CD8-positive, alpha-beta memory T cell (primary cell): ENCODE results near the gene HNRNPA2B1. TPM values are rescaled to one million over a fixed set of nuclear protein-coding genes. Genes with fewer than 3 reads are reported as not detected.

Source experiments
- CTCF ChIA-PET: fragments of 350-600 bp; sonication (Branson Sonifier 250); formaldehyde crosslinking; loops from one replicate; lab custom pipeline; 2021; ENCODE audit warnings: antibody characterized with exemption; lab: Charles Lee
- POLR2A ChIA-PET: fragments of 350-600 bp; sonication (Branson Sonifier 250); formaldehyde crosslinking; loops from one replicate; lab custom pipeline; 2021; ENCODE audit warnings: antibody characterized with exemption; lab: Charles Lee
- DNase-seq, 5 donors: peaks; one replicate each; pipeline versions ENCODE4 v3.0.0 to v3.0.0-alpha.2; 2020 to 2022; ENCODE audit warnings: mixed read lengths in 1 of 5
- H3K27ac ChIP-seq: one replicate; pipeline ENCODE4 v1.7.0; 2013; ENCODE audit warnings: low read depth, mild to moderate bottlenecking, low read length, moderate library complexity
- H3K27me3 ChIP-seq: 2 replicates; pipeline ENCODE4 v1.7.0; 2013; ENCODE audit warnings: low read length, mild to moderate bottlenecking; ENCODE audit not compliant: insufficient read depth, poor library complexity, severe bottlenecking
- H3K36me3 ChIP-seq: 2 replicates; pipeline ENCODE4 v1.7.0; 2013; ENCODE audit warnings: mild to moderate bottlenecking, low read length, moderate library complexity; ENCODE audit not compliant: insufficient read depth
- H3K4me1 ChIP-seq: 2 replicates; pipeline ENCODE4 v1.7.0; 2013; ENCODE audit warnings: mild to moderate bottlenecking, low read length, moderate library complexity; ENCODE audit not compliant: insufficient read depth
- H3K4me3 ChIP-seq: 2 replicates; pipeline ENCODE4 v1.7.0; 2013; ENCODE audit warnings: mild to moderate bottlenecking, low read length
- H3K9me3 ChIP-seq: 2 replicates; pipeline ENCODE4 v1.7.0; 2013; ENCODE audit warnings: mild to moderate bottlenecking, low read length
- H3K27ac Mint-ChIP-seq, 8 donors: one replicate each; pipeline ENCODE4 v1.8.0; 2020 to 2021; ENCODE audit warnings: mixed read lengths in 8 of 8, mild to moderate bottlenecking in 6 of 8, inconsistent platforms in 3 of 8, moderate library complexity in 3 of 8
- H3K27me3 Mint-ChIP-seq, 2 donors: one replicate each; pipeline ENCODE4 v1.8.0; 2020 to 2021; ENCODE audit warnings: mixed read lengths in 2 of 2, mild to moderate bottlenecking in 1 of 2, moderate library complexity in 1 of 2
- H3K36me3 Mint-ChIP-seq, 3 donors: one replicate each; pipeline ENCODE4 v1.8.0; 2020 to 2021; ENCODE audit warnings: mixed read lengths in 3 of 3, inconsistent platforms in 1 of 3, mild to moderate bottlenecking in 1 of 3
- H3K4me1 Mint-ChIP-seq, 3 donors: one replicate each; pipeline ENCODE4 v1.8.0; 2020 to 2021; ENCODE audit warnings: mixed read lengths in 3 of 3, inconsistent platforms in 1 of 3, mild to moderate bottlenecking in 1 of 3
- H3K4me3 Mint-ChIP-seq, 7 donors: one replicate each; pipeline ENCODE4 v1.8.0; 2020 to 2021; ENCODE audit warnings: mixed read lengths in 7 of 7, mild to moderate bottlenecking in 6 of 7, moderate library complexity in 4 of 7, inconsistent platforms in 2 of 7
- H3K9me3 Mint-ChIP-seq, 5 donors: one replicate each; pipeline ENCODE4 v1.8.0; 2020 to 2022; ENCODE audit warnings: mixed read lengths in 5 of 5, mild to moderate bottlenecking in 3 of 5, moderate library complexity in 2 of 5, inconsistent platforms in 1 of 5
- polyA plus RNA-seq: library from polyadenylated mRNA; unstranded; fragments of 300-500 nt; fragmentation: Illumina TruSeq; gene quantifications from one replicate; pipeline ENCODE4 v1.2.3, GENCODE V29; 2021
- total RNA-seq, 2 experiments: library from RNA; stranded (reverse); gene quantifications; one replicate each; pipeline ENCODE4 v1.2.3, GENCODE V29; 2021

HNRNPA2B1 gene
- total and polyA plus RNA-seq, 3 experiments from 2014 or later = 742 to 966 (median 950) TPM

DNA sequence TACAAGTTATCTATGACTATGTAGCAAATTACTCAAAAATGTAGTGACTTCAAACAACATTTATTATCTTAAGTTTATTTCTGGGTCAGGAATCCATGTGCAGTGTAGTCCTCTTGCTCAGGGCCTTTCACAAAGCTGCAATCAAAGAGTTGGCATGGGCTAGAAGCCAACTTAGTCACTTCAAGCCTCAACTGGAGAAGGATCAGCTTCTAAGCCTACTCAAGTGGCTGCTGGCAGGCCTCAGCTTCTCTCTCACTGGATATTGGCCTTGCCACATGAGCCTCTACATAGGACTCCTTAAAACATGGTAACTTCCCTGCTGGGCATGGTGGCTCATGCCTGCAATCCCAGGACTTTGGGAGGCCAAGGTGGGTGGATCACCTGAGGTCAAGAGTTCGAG is 53.5 kb downstream of the HNRNPA2B1 start:
- H3K4me3 ChIP-seq = no peak overlapping the region
- no peaks in the 10 kb centered on the region for H3K27me3 ChIP-seq
- Mint-ChIP-seq H3K27ac (no peak overlapping the region), H3K4me1 (peaks cover 12 to 16% (median 16%) of the 10 kb centered on the region in 3 donors), H3K9me3 (peaks cover 0 to 2% (median 0%) of the 10 kb centered on the region in 5 donors), H3K27me3 (peaks cover 4 to 9% of the 10 kb centered on the region in 2 donors), H3K36me3 (peaks cover 0 to 4% (median 0%) of the 10 kb centered on the region in 3 donors), H3K4me3 (no peak overlapping the region)
- ChIA-PET CTCF (no interaction called here), POLR2A (no interaction called here)
- no peaks in the 10 kb centered on the region for H3K36me3 ChIP-seq
- peaks cover 10% of the 10 kb centered on the region for H3K4me1 ChIP-seq
- no peak overlapping the region for H3K27ac ChIP-seq
- H3K9me3 ChIP-seq = no peaks in the 10 kb centered on the region
- no peak for DNase-seq

DNA sequence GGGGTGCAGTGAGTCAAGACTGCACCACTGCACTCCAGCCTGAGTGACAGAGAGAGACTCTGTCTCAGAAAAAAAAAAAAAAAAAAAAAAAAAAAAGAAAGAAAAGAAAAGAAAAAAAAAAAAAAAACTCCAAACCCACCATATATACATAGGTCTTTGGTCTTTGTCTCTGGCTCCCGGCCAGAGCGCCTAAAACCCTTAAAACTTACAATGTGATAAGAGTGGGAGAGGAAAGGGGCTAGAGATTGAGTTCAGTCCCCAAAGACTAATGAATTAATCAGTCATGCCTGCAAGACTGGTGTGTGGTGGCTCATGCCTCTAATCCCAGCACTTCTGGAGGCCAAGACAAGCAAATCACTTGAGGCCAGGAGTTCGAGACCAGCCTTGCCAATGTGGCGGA is 55.3 kb downstream of the HNRNPA2B1 start:
- H3K4me3 ChIP-seq = no peak overlapping the region
- H3K4me1 Mint-ChIP-seq = no peaks in the 10 kb centered on the region
- peaks cover 4 to 9% of the 10 kb centered on the region in 2 donors for H3K27me3 Mint-ChIP-seq
- no peak overlapping the region for H3K27ac ChIP-seq
- CTCF ChIA-PET = no interaction called here
- H3K9me3 ChIP-seq = no peaks in the 10 kb centered on the region
- POLR2A ChIA-PET = no interaction called here
- no peaks in the 10 kb centered on the region for H3K36me3 Mint-ChIP-seq
- DNase-seq = no peak
- H3K4me3 Mint-ChIP-seq = no peak overlapping the region
- H3K36me3 ChIP-seq = no peaks in the 10 kb centered on the region
- H3K27ac Mint-ChIP-seq = peak overlapping the region in 1 of 8 donors; percentile 33
- H3K9me3 Mint-ChIP-seq = peaks cover 0 to 2% (median 0%) of the 10 kb centered on the region in 5 donors
- no peaks in the 10 kb centered on the region for H3K27me3 ChIP-seq
- no peaks in the 10 kb centered on the region for H3K4me1 ChIP-seq

DNA sequence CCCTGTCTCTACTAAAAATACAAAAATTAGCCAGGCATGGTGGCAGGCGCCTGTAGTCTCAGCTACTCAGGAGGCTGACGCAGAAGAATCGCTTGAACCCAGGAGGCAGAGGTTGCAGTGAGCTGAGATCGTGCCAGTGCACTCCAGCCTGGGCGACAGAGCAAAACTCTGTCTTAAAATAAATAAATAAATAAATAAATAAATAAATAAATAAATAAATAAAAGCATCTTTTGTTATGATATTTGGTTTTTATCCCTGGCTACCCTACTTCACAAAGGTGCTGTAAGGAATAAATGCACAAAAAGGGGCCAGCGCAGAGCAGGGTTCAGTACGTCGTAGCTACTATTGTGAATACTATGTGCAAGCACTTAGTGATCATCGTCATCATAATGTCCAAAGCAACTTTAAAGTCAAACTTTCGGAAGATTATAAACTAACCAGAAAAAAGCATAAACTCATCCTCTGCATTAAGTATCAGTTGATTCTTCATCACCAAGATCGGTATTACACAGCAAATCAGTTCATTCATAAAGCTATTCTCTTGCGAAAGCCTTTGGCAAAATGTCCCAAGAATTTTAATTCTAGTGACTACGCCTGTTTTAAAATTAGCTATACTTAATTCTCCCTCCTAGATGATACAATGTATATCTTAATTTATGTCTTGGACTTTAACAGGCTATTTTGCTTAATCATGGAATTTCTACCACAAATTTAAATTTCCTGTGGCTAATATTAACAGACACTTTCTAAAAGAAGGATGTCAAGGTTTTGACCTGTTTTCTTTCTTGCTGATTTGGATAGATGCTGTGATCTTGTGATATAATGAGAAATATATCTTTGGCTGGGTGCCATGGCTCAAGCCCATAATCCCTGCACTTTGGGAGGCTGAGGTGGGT is 56.1 kb downstream of the HNRNPA2B1 start:
- Histone ChIP-seq H3K27me3 (no peaks in the 10 kb centered on the region), H3K4me3 (no peak overlapping the region), H3K27ac (no peak overlapping the region), H3K9me3 (no peaks in the 10 kb centered on the region), H3K4me1 (no peaks in the 10 kb centered on the region), H3K36me3 (no peaks in the 10 kb centered on the region)
- no peaks in the 10 kb centered on the region for H3K36me3 Mint-ChIP-seq
- H3K9me3 Mint-ChIP-seq = peaks cover 0 to 2% (median 0%) of the 10 kb centered on the region in 5 donors
- peak overlapping the region in 2 of 8 donors; percentile 33 to 49 for H3K27ac Mint-ChIP-seq
- ChIA-PET CTCF (interaction anchor here (1.5 kb wide), 1 partner anchor 11 kb away, joined by 5 read pairs; no protein-coding TSS in a partner anchor), POLR2A (no interaction called here)
- no peak for DNase-seq
- no peaks in the 10 kb centered on the region for H3K4me1 Mint-ChIP-seq
- H3K4me3 Mint-ChIP-seq = no peak overlapping the region
- peaks cover 4 to 9% of the 10 kb centered on the region in 2 donors for H3K27me3 Mint-ChIP-seq

DNA sequence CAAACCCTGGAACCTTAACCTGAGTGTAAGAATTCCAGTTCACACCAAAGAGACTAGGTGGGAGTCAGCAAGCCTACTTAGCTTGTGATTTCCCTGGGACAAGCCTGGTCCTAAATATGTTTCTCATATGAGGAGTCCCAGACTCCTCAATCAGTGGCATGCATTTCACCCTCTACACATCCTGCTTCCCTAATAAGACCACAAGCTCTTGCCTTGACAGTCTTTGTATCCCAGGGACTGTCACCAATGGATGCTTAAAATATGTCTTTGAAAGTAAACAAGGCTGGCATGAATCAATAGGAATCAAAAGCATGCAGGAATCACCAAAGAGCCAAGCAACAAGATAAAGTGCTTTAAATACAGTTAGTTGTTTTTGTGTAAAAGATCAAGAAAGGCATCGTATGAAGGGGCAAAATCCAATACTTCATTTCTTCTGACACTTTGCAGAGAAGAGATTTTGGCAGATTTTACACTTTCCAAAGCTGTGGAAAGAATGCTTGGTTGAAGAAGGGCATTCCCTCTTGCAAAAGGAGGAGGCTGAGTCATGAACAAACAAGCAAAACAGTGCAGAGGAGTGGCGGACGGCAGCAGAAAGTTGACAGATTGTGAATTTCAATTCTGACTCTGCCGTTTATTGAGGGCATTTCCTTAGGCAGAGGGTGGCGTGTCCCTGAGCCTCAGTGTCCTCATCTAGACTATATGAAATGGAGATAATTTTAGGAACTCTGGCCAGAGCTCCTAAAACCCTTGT is 57.1 kb downstream of the HNRNPA2B1 start:
- CTCF ChIA-PET = interaction anchor here (1.5 kb wide), 1 partner anchor 12 kb away, joined by 5 read pairs; no protein-coding TSS in a partner anchor
- Mint-ChIP-seq H3K27me3 (peaks cover 4 to 9% of the 10 kb centered on the region in 2 donors), H3K4me3 (no peak overlapping the region)

GRCh38 chr7:26141077-26141476 is 59.5 kb downstream of the HNRNPA2B1 start:
- ChIA-PET POLR2A (no interaction called here), CTCF (no interaction called here)
- no peaks in the 10 kb centered on the region for H3K27me3 ChIP-seq
- no peaks in the 10 kb centered on the region for H3K9me3 Mint-ChIP-seq
- H3K27ac Mint-ChIP-seq = no peak overlapping the region
- H3K36me3 ChIP-seq = no peaks in the 10 kb centered on the region
- no peaks in the 10 kb centered on the region for H3K36me3 Mint-ChIP-seq
- peaks cover 4 to 9% of the 10 kb centered on the region in 2 donors for H3K27me3 Mint-ChIP-seq
- no peaks in the 10 kb centered on the region for H3K4me1 Mint-ChIP-seq
- no peak for DNase-seq
- no peak overlapping the region for H3K27ac ChIP-seq
- H3K4me3 Mint-ChIP-seq = no peak overlapping the region
- H3K4me1 ChIP-seq = no peaks in the 10 kb centered on the region
- H3K4me3 ChIP-seq = no peak overlapping the region
- no peaks in the 10 kb centered on the region for H3K9me3 ChIP-seq

More for the DNA sequence above, 57.1 kb downstream of the HNRNPA2B1 start:
- POLR2A ChIA-PET = no interaction called here
- Mint-ChIP-seq H3K9me3 (peaks cover 0 to 2% (median 0%) of the 10 kb centered on the region in 5 donors), H3K4me1 (no peaks in the 10 kb centered on the region), H3K27ac (no peak overlapping the region), H3K36me3 (no peaks in the 10 kb centered on the region)
- DNase-seq = no peak
- no peak overlapping the region for H3K27ac ChIP-seq
- H3K4me1 ChIP-seq = no peaks in the 10 kb centered on the region
- H3K9me3 ChIP-seq = no peaks in the 10 kb centered on the region
- no peaks in the 10 kb centered on the region for H3K27me3 ChIP-seq
- H3K36me3 ChIP-seq = no peaks in the 10 kb centered on the region
- no peak overlapping the region for H3K4me3 ChIP-seq

- DNase-seq = no peak
- H3K27ac Mint-ChIP-seq = no peak overlapping the region
- POLR2A ChIA-PET = no interaction called here
- H3K36me3 Mint-ChIP-seq = no peaks in the 10 kb centered on the region
- H3K4me3 Mint-ChIP-seq = no peak overlapping the region
- H3K4me1 ChIP-seq = no peaks in the 10 kb centered on the region
- CTCF ChIA-PET = no interaction called here
- no peaks in the 10 kb centered on the region for H3K4me1 Mint-ChIP-seq
- H3K27me3 ChIP-seq = no peaks in the 10 kb centered on the region
- no peak overlapping the region for H3K27ac ChIP-seq
- no peaks in the 10 kb centered on the region for H3K9me3 ChIP-seq
- H3K9me3 Mint-ChIP-seq = no peaks in the 10 kb centered on the region
- no peaks in the 10 kb centered on the region for H3K36me3 ChIP-seq
- no peak overlapping the region for H3K4me3 ChIP-seq
- H3K27me3 Mint-ChIP-seq = peaks cover 4 to 6% of the 10 kb centered on the region in 2 donors
Measured at GRCh38 chr7:26140380-26140779, 60.2 kb downstream of the HNRNPA2B1 start.
